ENCODE data around the gene GPR157.
"Not testable (repeated sequence)": the region's sequence is repeated elsewhere in the genome, so short reads cannot be mapped to it uniquely, and the experiment has no call there.

GPR157 gene

DNA sequence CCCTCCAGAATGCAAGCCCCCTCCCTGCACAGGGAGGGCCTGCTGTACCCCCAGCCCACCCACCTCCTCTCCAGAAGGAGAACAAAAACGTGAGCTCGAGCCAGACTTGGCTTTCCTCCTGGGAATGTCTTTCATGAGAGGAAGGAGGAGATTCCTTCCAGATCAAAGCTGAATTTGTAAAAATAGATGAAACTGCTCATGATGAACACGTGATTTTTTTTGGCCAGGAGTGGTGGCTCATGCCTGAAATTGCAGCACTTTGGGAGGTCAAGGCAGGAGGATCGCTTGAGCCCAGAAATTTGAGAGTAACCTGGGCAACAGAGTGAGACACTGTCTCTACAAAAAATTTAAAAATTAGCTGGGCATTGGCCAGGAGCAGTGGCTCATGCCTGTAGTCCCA lies 21.8 kb downstream of the GPR157 start:
- H3K4me3 ChIP-seq (ENCODE audit: low read depth in 1 of 2, low read length in 2 of 2), result no peak overlapping the region
- no peak overlapping the region for H3K27ac ChIP-seq (ENCODE audit: low read depth, low read length)
- H3K9ac ChIP-seq (ENCODE audit: low read depth in 1 of 2, low read length in 2 of 2), result no peak overlapping the region
- H3K36me3 ChIP-seq (ENCODE audit: control insufficient read depth in 1 of 2, insufficient read depth in 2 of 2, low read length in 2 of 2), result peaks cover 0 to 22% of the 10 kb centered on the region in 2 donors
- H3K9me3 ChIP-seq (ENCODE audit: control insufficient read depth in 1 of 2, low read length in 2 of 2), result no peaks in the 10 kb centered on the region
- peaks cover 0 to 4% of the 10 kb centered on the region in 2 donors for H3K4me1 ChIP-seq (ENCODE audit: control insufficient read depth in 1 of 2, insufficient read depth in 2 of 2, low read length in 2 of 2)
- no peaks in the 10 kb centered on the region for H3K27me3 ChIP-seq (ENCODE audit: control insufficient read depth in 1 of 2, insufficient read depth in 2 of 2, low read length in 2 of 2)

DNA sequence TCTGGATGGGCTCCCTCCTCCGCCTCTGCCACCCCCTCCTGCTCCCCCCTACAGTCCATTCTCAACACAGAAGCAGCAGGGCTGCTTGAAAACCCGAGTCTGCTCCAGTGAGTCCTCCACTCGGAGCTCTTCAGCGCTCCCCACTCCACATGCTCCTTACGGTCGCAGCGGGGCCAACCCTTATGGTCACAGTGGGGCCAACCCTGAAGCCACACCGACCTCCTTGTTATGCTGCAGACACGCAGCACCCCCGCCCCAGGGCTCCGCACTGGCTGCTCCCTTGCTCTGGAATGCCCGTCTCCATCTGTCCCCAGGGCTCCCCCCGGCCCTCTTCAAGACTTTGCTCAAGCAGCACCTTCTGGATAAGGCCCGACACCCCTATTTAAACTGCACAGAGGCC lies 22.6 kb downstream of the GPR157 start:
- no peaks in the 10 kb centered on the region for H3K9me3 ChIP-seq (ENCODE audit: control insufficient read depth in 1 of 2, low read length in 2 of 2)
- H3K4me1 ChIP-seq (ENCODE audit: control insufficient read depth in 1 of 2, insufficient read depth in 2 of 2, low read length in 2 of 2), result peaks cover 0 to 4% of the 10 kb centered on the region in 2 donors
- H3K36me3 ChIP-seq (ENCODE audit: control insufficient read depth in 1 of 2, insufficient read depth in 2 of 2, low read length in 2 of 2), result peaks cover 0 to 22% of the 10 kb centered on the region in 2 donors
- no peak overlapping the region for H3K27ac ChIP-seq (ENCODE audit: low read depth, low read length)
- no peak overlapping the region for H3K4me3 ChIP-seq (ENCODE audit: low read depth in 1 of 2, low read length in 2 of 2)
- no peak overlapping the region for H3K9ac ChIP-seq (ENCODE audit: low read depth in 1 of 2, low read length in 2 of 2)
- H3K27me3 ChIP-seq (ENCODE audit: control insufficient read depth in 1 of 2, insufficient read depth in 2 of 2, low read length in 2 of 2), result no peaks in the 10 kb centered on the region

GRCh38 chr1:9105336-9105867 lies 23.5 kb downstream of the GPR157 start:
- Histone ChIP-seq H3K9me3 (ENCODE audit: control insufficient read depth in 1 of 2, low read length in 2 of 2) (no peaks in the 10 kb centered on the region), H3K9ac (ENCODE audit: low read depth in 1 of 2, low read length in 2 of 2) (no peak overlapping the region), H3K4me3 (ENCODE audit: low read depth in 1 of 2, low read length in 2 of 2) (no peak overlapping the region), H3K27me3 (ENCODE audit: control insufficient read depth in 1 of 2, insufficient read depth in 2 of 2, low read length in 2 of 2) (no peaks in the 10 kb centered on the region), H3K27ac (ENCODE audit: low read depth, low read length) (no peak overlapping the region), H3K36me3 (ENCODE audit: control insufficient read depth in 1 of 2, insufficient read depth in 2 of 2, low read length in 2 of 2) (peaks cover 0 to 22% of the 10 kb centered on the region in 2 donors), H3K4me1 (ENCODE audit: control insufficient read depth in 1 of 2, insufficient read depth in 2 of 2, low read length in 2 of 2) (no peaks in the 10 kb centered on the region)

DNA sequence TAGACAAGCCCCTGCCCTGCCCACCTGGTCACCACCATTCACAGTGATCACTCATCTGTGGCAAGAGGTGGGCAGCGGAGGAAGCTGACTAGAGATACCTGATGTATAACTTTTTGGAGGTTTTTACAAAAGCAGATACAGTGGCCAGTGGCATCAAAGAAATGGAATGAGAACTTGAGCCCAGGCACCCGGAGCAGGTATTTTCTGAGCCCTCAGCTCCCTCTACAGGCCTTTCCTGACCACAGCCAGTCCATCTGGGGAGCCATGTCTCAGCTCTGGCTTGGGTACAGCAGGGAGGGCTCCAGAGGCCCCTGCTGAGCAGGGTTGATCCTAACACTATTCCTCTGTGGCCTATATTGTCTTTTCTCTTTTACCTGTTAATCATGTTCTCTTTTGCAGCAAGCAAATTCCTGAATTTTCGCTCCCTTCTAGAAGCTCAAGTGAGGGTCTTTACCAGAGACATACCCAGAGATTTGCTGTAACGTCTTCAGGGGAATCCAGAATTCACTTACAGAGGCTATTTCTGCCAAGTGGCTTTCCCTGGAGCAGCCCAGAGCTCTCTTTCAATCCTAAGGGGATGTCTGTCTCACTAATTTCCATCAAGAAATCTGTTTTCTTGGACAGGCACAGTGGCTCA lies 27.3 kb downstream of the GPR157 start:
- no peaks in the 10 kb centered on the region for H3K9me3 ChIP-seq (ENCODE audit: control insufficient read depth in 1 of 2, low read length in 2 of 2)
- H3K9ac ChIP-seq (ENCODE audit: low read depth in 1 of 2, low read length in 2 of 2), result no peak overlapping the region
- H3K4me1 ChIP-seq (ENCODE audit: control insufficient read depth in 1 of 2, insufficient read depth in 2 of 2, low read length in 2 of 2), result no peaks in the 10 kb centered on the region
- peaks cover 0 to 15% of the 10 kb centered on the region in 2 donors for H3K36me3 ChIP-seq (ENCODE audit: control insufficient read depth in 1 of 2, insufficient read depth in 2 of 2, low read length in 2 of 2)
- no peaks in the 10 kb centered on the region for H3K27me3 ChIP-seq (ENCODE audit: control insufficient read depth in 1 of 2, insufficient read depth in 2 of 2, low read length in 2 of 2)
- H3K27ac ChIP-seq (ENCODE audit: low read depth, low read length), result no peak overlapping the region
- no peak overlapping the region for H3K4me3 ChIP-seq (ENCODE audit: low read depth in 1 of 2, low read length in 2 of 2)

DNA sequence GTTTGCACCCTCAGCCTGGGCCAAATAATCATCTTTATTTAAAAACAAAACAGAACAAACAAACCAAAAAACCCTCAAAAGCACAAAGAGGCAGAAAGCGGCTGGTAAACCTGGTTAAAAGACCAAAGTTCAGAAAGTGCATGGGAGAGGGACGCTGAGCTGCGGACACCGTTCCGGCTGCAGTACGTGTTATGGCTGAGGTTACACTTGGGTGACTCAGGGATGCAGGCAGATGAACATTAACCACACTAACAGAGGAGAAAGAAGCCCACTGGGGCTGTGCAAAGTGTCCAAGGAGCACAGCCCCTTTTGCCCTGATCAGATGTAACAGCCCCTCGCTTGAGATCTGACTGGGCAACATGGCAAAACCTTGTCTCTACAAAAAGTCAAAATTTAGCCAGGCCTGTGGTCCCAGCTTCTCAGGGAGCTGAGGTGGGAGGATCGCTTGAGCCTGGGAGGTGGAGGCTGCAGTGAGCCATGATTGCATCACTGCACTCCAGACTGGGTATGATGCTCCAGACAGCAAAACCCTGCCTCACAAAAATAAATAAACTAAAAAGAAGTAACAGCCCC lies 28.3 kb downstream of the GPR157 start:
- H3K4me1 ChIP-seq (ENCODE audit: control insufficient read depth in 1 of 2, insufficient read depth in 2 of 2, low read length in 2 of 2), result no peaks in the 10 kb centered on the region

DNA sequence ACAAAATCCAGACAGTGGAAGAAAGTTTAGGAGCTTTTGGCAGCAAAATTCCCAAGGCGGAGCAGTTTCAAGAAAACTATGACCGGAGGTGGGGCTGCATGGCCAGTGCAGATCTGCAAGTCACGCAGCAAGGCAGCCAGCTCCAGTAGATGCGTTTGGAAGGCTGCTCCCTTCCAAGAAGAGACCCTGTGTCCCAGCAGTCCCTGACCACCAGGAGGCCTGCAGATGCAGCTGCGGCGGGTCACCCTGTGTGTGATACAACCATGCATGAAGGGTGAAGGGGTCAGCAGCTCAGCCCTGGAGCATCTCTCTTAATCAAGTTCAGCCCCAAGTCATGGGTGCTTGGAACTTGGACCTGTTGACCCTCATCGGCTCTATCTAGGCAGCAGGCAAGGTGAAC lies 29.3 kb downstream of the GPR157 start:
- Histone ChIP-seq H3K4me3 (ENCODE audit: low read depth in 1 of 2, low read length in 2 of 2) (no peak overlapping the region), H3K9me3 (ENCODE audit: control insufficient read depth in 1 of 2, low read length in 2 of 2) (no peaks in the 10 kb centered on the region)

More for the DNA sequence above, 28.3 kb downstream of the GPR157 start:
- Histone ChIP-seq H3K36me3 (ENCODE audit: control insufficient read depth in 1 of 2, insufficient read depth in 2 of 2, low read length in 2 of 2) (peaks cover 0 to 14% of the 10 kb centered on the region in 2 donors), H3K9me3 (ENCODE audit: control insufficient read depth in 1 of 2, low read length in 2 of 2) (no peaks in the 10 kb centered on the region), H3K9ac (ENCODE audit: low read depth in 1 of 2, low read length in 2 of 2) (no peak overlapping the region), H3K4me3 (ENCODE audit: low read depth in 1 of 2, low read length in 2 of 2) (no peak overlapping the region), H3K27me3 (ENCODE audit: control insufficient read depth in 1 of 2, insufficient read depth in 2 of 2, low read length in 2 of 2) (no peaks in the 10 kb centered on the region), H3K27ac (ENCODE audit: low read depth, low read length) (no peak overlapping the region)

GRCh38 chr1:9097947-9098705 lies 30.8 kb downstream of the GPR157 start:
- Histone ChIP-seq H3K4me3 (ENCODE audit: low read depth in 1 of 2, low read length in 2 of 2) (no peak overlapping the region), H3K27me3 (ENCODE audit: control insufficient read depth in 1 of 2, insufficient read depth in 2 of 2, low read length in 2 of 2) (peaks cover 0 to 2% of the 10 kb centered on the region in 2 donors), H3K36me3 (ENCODE audit: control insufficient read depth in 1 of 2, insufficient read depth in 2 of 2, low read length in 2 of 2) (no peaks in the 10 kb centered on the region), H3K9me3 (ENCODE audit: control insufficient read depth in 1 of 2, low read length in 2 of 2) (no peaks in the 10 kb centered on the region), H3K9ac (ENCODE audit: low read depth in 1 of 2, low read length in 2 of 2) (no peak overlapping the region), H3K4me1 (ENCODE audit: control insufficient read depth in 1 of 2, insufficient read depth in 2 of 2, low read length in 2 of 2) (no peaks in the 10 kb centered on the region), H3K27ac (ENCODE audit: low read depth, low read length) (no peak overlapping the region)

More for the DNA sequence above, 29.3 kb downstream of the GPR157 start:
- H3K27ac ChIP-seq (ENCODE audit: low read depth, low read length), result no peak overlapping the region
- no peaks in the 10 kb centered on the region for H3K27me3 ChIP-seq (ENCODE audit: control insufficient read depth in 1 of 2, insufficient read depth in 2 of 2, low read length in 2 of 2)
- no peaks in the 10 kb centered on the region for H3K4me1 ChIP-seq (ENCODE audit: control insufficient read depth in 1 of 2, insufficient read depth in 2 of 2, low read length in 2 of 2)
- H3K36me3 ChIP-seq (ENCODE audit: control insufficient read depth in 1 of 2, insufficient read depth in 2 of 2, low read length in 2 of 2), result peaks cover 0 to 11% of the 10 kb centered on the region in 2 donors
- H3K9ac ChIP-seq (ENCODE audit: low read depth in 1 of 2, low read length in 2 of 2), result no peak overlapping the region

DNA sequence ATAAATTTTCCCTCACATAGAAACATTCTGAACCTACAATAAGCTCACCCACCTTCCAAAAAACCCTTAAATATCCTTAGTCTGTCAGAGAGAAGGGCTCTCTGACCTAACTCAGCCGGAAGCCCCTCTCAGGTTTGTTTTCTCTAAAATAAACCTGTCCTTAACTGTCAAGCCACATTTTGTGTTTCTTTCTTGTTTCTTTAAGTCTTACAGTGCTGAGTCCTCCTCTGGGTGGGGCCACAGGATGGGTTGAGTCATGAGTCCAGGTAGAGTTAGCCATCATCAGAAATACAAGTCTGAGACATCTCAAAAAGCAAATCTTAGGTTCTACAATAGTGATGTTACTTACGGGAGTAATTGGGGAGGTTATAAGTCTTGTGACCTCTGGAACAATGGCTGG lies 33.1 kb downstream of the GPR157 start:
- no peaks in the 10 kb centered on the region for H3K4me1 ChIP-seq (ENCODE audit: control insufficient read depth in 1 of 2, insufficient read depth in 2 of 2, low read length in 2 of 2)

GRCh38 chr1:9093996-9094595 lies 34.8 kb downstream of the GPR157 start:
- not testable (repeated sequence) for H3K4me1 ChIP-seq (ENCODE audit: control insufficient read depth in 1 of 2, insufficient read depth in 2 of 2, low read length in 2 of 2); H3K9ac ChIP-seq (ENCODE audit: low read depth in 1 of 2, low read length in 2 of 2); H3K27me3 ChIP-seq (ENCODE audit: control insufficient read depth in 1 of 2, insufficient read depth in 2 of 2, low read length in 2 of 2); H3K36me3 ChIP-seq (ENCODE audit: control insufficient read depth in 1 of 2, insufficient read depth in 2 of 2, low read length in 2 of 2); H3K27ac ChIP-seq (ENCODE audit: low read depth, low read length); H3K9me3 ChIP-seq (ENCODE audit: control insufficient read depth in 1 of 2, low read length in 2 of 2); H3K4me3 ChIP-seq (ENCODE audit: low read depth in 1 of 2, low read length in 2 of 2)

More for the DNA sequence above, 33.1 kb downstream of the GPR157 start:
- Histone ChIP-seq H3K4me3 (ENCODE audit: low read depth in 1 of 2, low read length in 2 of 2) (no peak overlapping the region), H3K36me3 (ENCODE audit: control insufficient read depth in 1 of 2, insufficient read depth in 2 of 2, low read length in 2 of 2) (no peaks in the 10 kb centered on the region), H3K27me3 (ENCODE audit: control insufficient read depth in 1 of 2, insufficient read depth in 2 of 2, low read length in 2 of 2) (peaks cover 2 to 3% of the 10 kb centered on the region in 2 donors), H3K9ac (ENCODE audit: low read depth in 1 of 2, low read length in 2 of 2) (no peak overlapping the region), H3K9me3 (ENCODE audit: control insufficient read depth in 1 of 2, low read length in 2 of 2) (no peaks in the 10 kb centered on the region), H3K27ac (ENCODE audit: low read depth, low read length) (no peak overlapping the region)

DNA sequence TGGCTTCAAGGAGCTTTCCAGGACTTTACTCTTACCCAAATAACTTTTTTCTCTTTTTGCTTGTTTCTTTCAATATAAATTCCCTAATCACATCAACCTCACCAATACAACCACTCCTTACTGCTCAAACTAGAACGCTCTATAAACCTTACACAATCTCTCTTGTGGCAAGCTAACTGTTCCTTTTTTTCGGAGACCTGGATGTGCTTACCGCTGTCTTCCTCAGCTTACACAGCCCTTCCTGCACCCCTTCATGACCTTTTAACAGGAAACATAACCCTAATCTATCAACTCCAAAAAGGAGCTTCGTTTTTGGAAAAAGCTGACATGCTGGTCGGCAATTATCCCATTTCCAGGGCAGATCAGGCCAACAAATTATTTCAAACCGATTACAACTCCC lies 35.3 kb downstream of the GPR157 start:
- H3K4me3 ChIP-seq (ENCODE audit: low read depth in 1 of 2, low read length in 2 of 2), result no peak overlapping the region
- H3K9me3 ChIP-seq (ENCODE audit: control insufficient read depth in 1 of 2, low read length in 2 of 2), result no peaks in the 10 kb centered on the region
- no peaks in the 10 kb centered on the region for H3K4me1 ChIP-seq (ENCODE audit: control insufficient read depth in 1 of 2, insufficient read depth in 2 of 2, low read length in 2 of 2)
- H3K9ac ChIP-seq (ENCODE audit: low read depth in 1 of 2, low read length in 2 of 2), result no peak overlapping the region
- H3K27ac ChIP-seq (ENCODE audit: low read depth, low read length), result no peak overlapping the region
- peaks cover 2 to 3% of the 10 kb centered on the region in 2 donors for H3K27me3 ChIP-seq (ENCODE audit: control insufficient read depth in 1 of 2, insufficient read depth in 2 of 2, low read length in 2 of 2)
- no peaks in the 10 kb centered on the region for H3K36me3 ChIP-seq (ENCODE audit: control insufficient read depth in 1 of 2, insufficient read depth in 2 of 2, low read length in 2 of 2)
